Activated CD4-positive, alpha-beta T cell treated with anti-CD3 and anti-CD28 coated beads, Interleukin-2, Interleukin-4, amounts not matched to agents 100 ng/mL and 50 ng/mL, durations not matched to agents 16 hours and 8 hours (primary cell): ENCODE results near the gene CCR4.
"Not testable (repeated sequence)": the region's sequence is repeated elsewhere in the genome, so short reads cannot be mapped to it uniquely, and the experiment has no call there.

Source experiments
- DNase-seq: peaks from one replicate; pipeline ENCODE4 v3.0.0-alpha.2; 2020; ENCODE audit warnings: low spot score

Gene CCR4

DNA sequence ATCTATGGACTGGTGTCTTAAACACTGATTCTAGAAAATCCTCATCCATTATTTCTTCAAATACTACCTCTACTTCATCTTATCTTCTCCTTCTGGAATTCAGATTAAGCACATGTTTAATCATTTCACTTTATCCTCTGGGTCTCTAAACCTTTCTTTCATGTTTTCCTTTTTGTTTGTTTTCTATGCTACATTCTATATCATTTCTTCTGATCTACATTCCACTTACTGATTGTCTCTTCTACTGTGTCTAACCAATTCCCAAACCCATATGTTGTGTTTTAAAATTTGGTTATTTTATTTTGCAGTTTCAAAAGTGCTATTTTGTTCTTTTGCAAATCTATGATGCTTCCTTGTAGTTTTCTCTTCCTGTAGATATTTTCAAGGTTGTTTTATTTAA is 31.7 kb downstream of the CCR4 start:
- DNase-seq, result no peak

DNA sequence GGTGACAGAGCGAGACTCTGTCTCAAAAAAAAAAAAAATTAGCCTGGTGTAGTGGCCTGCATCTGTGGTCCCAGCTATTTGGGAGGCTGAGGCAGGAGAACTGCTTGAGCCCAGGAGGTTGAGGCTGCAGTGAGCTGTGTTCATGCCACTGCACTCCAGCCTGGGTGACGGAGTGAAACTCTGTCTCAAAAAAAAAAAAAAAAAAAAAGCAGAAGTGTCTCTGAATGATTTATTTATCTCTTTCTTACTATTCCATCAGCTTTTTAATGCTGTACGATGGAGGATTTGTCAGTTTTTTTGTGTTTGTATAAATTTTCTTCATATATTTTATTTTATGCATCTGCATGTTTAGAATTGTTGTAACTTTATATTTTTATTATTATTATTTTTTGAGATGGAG is 33.5 kb downstream of the CCR4 start:
- not testable (repeated sequence) for DNase-seq

DNA sequence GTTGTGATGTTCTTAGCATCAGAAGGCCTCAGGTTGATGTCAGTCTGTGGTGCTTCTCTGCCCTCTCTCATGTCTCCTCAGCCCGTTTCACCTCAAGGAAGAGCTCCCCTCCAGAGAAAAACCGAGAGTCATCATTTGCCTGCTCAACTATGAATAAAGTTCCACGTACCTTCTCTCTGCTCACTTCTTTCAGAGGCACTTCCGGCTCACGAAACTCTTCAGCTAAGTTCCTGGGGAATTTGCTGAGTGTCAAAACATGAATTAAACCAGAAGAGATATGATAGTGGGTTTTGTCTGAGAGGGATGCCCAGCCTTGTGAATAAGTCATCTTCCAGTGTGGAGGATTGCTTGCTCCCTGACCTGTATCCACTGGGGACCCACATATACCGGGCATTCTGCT is 37.7 kb downstream of the CCR4 start:
- peak; percentile 40 for DNase-seq

DNA sequence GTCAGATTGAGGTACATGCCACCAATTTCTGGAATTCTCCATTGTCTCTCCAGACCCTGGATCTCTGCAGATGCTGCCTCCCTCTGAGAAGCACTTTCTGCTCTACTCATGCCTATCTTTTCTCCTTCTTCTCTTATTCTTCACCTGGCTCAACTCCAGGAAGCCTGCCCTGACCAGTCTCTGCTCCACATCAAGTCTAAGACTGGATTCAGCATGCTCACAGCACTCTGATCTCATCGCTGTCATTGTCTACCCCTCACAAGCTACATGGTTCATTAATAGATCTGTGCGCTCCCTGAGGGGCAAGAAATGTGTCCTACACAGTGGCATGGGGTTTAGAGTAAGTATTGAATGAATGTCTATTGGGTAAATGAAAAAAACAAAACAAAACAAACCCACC is 38.7 kb downstream of the CCR4 start:
- DNase-seq, result no peak

DNA sequence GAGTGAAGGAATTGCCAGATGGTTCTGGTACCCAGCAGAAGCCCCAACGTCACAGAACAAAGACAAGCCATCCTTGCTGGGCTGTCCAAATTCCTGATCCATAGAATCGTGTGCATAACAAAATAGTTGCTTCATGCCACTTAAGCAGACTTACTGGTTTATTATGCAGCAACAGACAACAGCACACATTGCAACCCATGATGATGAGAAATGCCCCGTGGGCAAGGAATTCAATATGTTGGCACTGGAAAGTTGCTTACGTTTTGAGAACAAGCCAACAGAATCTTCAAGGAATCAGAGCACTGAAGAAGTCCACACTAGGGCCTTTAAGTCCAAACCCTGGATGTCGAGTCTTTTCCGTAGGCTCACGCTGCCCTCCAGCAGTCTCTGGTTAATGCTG is 40.3 kb downstream of the CCR4 start:
- no peak for DNase-seq

DNA sequence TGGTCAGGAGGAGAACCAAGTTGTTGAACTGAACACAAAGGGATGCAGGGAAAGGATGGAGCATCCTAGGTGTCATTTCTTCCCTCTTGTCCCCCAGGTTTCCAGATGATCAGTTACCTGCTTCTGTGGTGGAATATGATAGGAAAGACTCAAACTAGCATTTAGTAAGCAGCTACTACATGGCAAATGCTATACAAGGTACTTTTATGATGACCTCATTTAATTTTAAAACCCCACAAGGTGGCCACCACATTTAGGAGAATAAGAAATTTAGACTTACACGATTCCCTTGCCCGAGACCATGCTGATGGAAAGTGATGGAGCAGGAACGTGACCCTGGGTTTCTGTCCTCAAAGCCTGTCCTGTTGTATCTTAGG is 40.9 kb downstream of the CCR4 start:
- DNase-seq, result no peak

DNA sequence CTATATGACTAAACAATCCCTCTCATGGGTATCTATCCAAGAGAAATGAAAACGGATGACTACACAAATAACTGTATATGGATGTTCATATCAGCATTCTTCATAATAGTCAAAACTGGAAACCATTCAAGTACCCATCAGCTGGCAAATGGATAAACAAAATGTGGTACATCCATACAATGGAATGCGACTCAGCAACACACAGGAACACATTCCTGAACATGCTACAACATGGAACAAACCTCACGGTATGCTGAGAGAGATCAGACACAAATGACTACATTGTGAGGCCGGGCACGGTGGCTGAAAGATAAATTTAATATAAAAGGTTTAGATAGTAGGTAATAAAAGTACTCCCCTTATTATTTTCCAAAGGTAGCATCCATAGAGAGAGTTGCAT is 42.6 kb downstream of the CCR4 start:
- no peak for DNase-seq

DNA sequence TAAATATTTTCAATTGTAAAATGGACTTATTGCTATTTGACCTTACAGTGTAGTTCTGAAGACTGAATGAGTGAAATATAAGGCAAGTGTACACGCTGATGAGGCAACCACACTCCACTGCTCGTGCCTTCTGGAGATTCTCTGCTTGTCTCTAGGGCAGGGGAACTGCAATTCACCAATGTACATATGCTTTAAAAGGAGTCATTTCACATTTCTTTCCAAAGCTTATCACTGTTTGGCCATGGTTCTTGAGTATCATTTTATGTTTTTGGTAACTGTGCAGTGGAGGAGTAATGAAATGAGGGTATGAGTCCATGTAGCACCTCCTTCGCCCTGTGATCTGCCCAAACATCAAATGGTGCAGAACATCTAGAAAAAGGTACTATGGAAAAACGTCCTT is 43.7 kb downstream of the CCR4 start:
- peak; percentile 38 for DNase-seq

DNA sequence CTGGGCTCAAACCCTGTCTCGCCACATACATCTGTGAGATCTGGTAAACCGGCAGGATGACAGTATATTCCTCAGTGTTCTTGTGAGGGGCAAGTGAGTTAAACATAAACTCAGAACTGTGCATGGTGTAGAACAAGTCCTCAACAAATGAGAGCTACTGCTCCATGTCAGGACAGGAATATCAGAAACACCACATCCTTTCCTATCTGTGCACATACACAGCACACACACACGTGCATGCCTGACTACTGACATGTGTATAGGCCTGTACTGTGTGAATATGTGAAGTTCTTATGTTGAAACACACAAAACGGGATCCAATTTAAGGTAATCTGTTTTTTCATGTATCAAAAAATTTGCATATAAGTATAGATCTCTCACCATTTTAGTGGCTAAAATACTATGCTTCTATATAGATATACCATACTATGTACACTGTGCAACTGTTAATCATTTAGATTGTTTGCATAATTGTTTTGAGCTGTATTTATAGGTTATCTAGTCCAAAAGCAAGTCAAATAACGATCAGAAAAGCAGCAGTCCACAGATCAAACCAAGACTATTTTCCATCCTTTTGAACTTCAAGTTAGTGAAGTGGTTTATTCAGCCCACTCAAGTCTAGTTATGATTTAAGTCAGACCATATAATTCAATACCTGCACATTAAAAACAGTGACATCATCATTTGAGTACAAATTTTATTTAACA is 44.8 kb downstream of the CCR4 start:
- DNase-seq, result peak; percentile 63

DNA sequence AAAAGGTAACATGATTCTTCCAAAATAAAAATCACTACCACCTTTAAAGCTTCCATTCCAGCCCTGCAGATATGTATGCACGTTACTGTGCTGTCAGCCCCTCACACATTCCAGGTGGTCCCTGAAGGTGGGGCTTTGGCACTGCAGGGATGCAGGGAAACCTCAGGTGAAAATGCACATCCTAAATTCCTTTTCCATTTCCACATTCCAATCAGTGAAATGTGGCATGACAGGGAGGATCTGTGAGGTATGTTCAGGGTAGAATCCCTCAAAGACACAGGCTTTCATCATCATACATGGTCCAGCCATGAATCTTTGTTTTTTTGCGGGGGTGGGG is 45.3 kb downstream of the CCR4 start:
- DNase-seq, result no peak

DNA sequence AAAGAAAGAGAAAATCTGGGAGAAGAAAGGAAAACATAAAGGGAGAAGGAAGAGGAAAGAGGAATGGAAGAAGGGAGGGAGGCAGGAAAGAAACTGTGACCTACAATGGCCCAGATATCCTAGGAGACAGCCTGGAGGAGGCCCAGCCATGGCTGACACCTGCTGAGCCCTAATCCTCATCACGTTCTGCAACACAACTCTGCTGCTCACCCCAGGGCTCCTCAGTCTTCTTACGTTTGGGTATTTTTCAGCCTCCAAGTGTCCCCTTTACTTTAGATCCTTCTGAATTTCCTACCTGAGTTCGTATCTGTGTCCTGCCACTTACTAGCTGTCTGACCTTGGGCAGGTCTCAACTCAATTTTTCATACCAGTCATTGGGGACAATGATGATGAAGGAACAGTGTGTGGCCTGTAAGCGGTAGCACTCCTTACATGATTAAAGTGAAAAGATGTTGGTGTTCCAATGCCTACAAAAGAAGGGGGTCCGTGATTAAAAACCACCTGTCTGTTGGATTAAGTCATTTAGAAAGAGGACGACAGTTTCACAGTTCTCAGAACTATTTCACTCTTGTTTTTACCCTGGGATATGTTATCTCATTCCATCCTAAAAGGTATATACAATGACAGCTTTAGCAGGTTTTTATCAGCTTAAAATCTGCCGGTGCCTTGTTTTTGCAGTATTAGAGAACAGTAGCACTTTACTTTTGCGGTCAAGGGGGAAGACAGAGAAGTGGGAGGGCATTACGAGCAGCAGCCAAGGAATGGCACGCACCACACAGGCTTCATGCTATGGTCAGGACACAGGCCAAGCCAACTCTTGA is 47.4 kb downstream of the CCR4 start:
- DNase-seq, result peak; percentile 90

DNA sequence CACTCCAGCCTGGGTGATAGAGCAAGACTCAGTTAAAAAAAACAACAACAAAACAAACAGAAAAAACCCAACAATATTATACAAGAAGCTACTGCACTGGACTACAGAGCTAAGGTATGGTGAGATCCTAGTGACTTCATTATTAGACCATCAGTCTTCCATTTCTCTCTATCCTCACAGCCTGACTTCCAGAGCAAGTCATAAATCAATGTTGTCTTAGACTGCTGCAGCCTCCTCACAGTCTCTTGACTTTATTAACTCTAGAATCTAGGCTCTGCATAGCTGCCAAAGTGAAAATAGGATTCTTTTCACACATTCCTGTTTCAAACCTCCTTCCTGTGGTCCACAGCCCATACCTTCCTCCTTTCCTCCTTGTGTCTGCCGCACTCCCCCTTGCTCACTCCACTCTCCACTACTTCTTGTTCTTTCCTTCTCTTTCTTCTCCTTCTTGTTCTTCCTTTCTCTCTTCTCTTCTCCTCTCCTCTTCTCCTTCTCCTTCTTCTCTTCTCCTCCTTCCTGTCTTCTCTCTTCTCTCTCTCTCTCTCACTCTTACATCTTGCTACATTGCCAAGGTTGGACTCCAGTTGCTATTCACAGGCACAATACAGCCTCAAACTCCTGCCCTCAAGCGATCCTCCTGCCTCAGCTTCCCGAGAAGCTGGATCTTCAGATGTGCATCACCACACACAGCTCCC is 49.4 kb downstream of the CCR4 start:
- no peak for DNase-seq

DNA sequence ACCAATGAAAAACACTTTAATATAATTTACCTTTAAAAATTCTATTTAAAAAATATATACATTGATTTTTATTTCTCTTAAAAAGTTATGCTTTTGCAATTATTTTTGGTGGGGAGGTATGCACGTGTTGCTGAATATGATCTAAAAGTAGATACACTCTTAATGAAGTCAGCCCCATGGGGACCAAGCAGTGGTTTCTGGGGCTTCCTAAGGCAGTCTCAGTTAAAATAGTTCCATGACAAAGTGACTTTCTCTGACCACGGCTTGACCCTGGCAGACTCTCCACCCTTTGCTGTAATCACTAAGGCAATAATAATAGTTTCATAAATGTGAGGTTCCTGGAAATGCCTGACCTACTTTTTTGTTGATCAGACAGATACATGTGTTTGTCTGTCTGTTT is 50.4 kb downstream of the CCR4 start:
- peak; percentile 43 for DNase-seq

DNA sequence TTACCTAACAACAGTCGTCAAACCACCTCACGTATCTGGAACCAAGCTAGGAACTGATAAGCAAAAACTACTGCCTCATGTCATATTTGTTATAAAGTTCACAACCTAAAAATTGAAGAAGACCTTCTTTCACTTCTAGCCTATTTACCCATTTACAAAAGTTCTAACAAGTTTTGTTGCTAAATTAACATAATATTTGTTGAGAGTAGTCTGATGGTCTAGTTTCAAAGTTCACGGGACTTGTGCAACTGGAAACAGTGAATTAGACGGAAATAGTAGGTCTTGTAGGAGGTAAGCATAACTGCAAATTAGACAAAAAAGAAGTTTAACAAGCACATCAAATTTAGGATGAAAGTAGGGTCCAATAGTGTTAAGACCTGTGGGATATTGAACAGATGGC is 51.9 kb downstream of the CCR4 start:
- no peak for DNase-seq

DNA sequence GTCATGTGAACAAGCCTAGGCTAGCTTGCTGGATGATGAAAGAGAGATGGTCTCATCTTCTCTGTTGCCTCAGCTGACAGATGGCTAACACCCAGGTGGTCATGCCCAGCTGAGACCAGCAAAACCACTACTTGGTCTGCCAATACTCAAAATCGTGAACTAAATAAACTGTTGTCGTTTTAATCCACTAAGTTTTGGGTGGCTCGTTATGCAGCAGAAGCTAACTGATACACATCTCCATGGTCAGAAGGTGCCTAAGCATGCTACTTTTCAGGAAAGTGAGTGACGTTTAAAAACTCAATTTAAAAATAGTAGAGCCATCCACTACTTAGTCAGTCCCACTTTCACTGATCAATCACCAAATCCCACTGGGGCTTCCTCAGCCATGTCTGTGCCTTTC is 52.8 kb downstream of the CCR4 start:
- no peak for DNase-seq

DNA sequence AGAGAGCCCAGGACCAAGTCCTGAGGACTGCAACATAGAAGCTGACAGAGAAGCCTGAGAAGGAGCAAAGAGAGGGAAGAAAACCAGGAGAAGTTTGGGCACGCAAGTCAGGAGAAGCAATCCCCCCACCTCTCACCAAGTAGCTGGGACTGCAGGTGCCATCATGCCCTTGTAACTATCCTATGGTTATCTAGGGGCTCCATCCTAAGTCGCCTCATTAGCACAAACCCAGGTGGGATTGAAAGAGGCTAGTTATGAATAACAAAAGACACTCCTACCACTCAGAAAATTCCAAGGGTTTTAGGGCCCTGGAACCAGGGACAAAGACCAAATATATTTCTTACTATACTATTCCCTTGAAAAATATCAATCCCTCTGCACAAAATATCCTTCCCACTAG is 53.5 kb downstream of the CCR4 start:
- DNase-seq, result no peak
